HG03139 (cell line): ENCODE measurements around the gene CYTH2.

Source experiments
- ATAC-seq: cut with Tn5 transposase; IDR thresholded peaks from one replicate; pipeline ENCODE4 v1.9.1; 2021; ENCODE audit not compliant: unreplicated experiment

The CYTH2 gene

DNA sequence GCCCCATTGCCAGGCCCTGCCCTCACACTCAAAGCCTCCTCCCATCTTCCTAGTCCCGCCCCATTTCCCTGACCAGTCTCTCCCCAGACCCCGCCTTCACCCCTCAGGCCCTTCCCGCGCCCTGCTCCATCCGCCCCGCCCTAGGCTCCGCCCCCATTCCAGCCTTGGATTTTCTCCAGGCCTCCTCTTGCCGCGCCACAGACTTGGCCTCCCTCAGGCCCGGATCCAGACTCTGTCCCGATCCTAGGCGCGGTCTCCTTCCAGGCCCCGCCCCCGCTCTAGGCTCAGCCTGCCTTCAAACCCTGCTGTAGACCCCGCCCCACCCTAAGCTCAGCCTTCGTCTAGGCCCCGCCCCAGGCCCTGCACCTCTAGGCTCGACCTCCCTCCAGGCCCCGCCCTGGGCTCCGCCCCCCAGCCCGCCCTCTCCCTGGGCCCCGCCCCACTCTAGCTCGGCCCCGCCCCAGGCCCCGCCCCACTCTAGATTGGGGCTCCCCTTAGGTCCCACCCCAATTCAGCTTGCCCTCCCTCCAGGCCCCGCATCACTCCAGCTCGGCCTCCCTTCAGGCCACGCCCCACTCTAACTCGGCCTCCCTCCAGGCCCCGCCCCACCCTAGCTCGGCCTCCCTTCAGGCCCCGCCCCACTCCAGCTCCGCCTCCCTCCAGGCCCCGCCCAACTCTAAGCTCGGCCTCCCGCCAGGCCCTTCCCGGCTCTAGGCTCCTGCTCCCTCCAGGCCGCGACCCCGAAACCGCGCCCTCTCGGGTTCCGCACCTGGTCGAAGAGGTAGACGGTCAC, 24.0 kb downstream of the CYTH2 start:
- ATAC-seq, result peak; percentile 58

DNA sequence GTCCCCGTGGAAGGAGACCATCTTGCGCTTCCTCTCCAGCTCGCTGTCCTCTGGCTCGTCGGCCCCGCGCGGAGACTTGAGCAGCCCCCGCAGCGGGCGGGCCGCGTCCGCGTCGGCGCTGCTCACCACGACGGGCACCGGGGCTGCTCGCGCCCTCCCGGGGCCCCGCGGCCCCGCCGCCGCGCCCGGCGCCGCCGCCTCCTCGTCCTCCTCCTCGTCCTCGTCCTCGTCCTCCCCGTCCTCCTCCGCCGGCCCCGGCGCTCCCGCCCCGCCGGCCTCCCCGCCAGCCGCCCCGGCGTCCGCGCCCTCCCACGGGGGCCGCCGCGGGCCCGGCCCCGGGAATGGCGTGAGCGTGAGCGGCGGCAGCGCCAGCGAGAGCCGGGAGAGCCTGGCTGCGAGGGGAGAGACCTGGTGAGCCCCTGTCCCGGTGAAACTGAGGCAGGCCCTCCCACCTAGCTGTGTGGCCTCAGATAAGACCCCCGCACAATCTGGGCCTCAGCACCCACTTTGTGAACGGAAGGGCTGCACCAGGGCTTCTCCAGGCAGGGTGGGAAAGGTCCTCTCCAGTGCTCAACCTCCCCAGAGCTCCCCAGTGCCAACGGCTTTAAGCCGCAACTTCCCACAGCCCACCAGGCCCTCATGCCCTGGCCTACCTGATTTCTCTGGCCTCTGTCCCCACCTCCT, 24.7 kb downstream of the CYTH2 start:
- no peak for ATAC-seq

DNA sequence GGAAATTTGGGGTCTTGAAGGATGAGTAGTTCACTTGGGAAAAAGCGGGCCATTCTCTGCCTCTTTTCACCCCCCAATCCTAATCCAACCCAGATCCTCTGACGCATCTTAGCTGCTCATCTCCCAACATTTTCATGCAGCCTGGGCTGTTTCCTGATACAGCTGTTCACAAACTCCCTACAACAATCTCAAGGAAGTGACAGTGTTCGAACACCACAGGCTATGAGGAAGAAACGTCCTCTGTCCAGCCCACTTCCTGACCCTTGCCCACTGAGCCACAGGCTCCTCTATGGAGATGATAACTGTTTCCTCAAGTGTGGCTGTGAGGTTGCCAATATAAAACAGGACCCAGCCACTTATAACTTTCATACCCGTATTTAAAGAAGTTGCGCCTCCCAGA, 26.2 kb downstream of the CYTH2 start:
- no peak for ATAC-seq

DNA sequence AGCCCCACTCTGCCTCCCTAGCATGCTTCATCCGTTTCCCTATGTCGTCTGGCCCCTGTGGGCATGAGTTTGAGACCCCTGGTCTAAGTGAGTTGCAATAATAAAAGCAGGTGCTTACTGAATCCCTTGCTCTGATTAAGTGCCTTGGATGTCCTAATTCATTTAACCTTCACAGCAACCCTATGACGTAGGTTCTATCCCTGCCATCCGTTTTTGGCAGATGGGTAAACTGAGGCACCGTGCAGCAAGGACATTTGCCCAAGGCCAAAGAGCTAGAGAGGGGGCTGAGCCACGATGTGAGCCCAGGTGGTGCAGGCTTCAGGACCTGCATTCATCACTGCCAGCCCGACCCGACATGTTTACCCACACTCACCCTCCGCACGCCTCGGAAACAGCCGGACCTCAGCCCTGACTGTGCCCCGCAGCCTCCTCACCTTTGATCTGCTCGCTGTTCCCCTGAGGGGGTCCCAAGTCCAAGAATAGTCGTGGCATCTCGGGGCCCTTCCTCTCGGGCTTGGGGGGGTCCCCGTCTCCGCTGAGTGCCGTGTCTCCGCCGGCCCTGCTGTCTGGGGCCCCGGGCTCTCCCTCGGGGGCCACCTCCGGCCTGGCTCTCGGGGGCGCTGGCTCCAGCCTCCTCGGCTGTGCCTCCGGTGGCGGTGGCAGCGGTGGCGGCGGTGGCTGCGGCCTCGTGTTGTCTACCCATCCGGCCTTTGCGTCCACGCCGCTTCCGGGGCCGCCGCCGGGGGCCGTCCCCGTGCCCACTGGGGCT, 28.0 kb downstream of the CYTH2 start:
- ATAC-seq, result no peak

DNA sequence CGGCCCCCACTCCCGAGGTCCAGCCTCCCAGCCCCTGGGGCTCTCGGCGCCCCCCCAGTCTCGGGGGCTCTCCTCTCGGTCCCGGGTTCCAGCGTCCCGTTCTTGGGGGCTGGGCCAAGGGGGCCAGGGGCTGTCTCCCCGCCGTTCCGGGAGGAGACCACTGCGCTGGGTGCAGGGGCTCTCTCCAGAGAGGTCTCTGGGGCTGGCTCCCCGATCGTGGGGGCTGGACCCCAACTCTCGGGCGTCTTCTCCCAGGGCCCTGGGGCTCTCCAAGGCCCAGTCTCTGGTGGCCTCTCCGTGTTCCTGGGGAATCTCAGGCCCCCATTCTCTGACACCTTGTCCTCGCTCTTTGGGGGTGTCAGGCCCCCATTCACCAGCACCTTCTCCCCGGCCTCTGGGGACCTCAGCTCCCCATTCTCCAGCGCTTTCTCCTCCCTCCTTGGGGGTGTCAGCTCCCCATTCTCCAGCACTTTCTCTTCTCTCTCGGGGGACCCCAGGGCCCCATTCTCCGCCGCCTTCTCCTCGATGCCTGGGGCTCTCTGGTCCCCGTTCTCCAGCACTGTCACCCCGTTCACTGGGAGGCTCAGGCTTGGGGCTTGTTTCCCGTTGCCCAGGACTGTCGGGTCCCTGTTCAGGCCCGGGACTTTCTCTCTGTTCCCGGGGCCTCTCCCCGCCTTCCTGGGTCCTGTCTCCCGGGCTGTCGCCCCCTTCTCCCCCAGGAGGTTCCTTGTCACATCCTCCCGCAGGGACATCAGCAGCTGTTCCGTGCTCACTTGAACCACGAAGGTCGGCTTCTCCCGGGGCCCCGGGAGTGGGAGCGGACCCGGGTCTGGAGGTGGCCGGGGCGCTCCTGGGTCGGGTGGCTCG, 28.8 kb downstream of the CYTH2 start:
- no peak for ATAC-seq

DNA sequence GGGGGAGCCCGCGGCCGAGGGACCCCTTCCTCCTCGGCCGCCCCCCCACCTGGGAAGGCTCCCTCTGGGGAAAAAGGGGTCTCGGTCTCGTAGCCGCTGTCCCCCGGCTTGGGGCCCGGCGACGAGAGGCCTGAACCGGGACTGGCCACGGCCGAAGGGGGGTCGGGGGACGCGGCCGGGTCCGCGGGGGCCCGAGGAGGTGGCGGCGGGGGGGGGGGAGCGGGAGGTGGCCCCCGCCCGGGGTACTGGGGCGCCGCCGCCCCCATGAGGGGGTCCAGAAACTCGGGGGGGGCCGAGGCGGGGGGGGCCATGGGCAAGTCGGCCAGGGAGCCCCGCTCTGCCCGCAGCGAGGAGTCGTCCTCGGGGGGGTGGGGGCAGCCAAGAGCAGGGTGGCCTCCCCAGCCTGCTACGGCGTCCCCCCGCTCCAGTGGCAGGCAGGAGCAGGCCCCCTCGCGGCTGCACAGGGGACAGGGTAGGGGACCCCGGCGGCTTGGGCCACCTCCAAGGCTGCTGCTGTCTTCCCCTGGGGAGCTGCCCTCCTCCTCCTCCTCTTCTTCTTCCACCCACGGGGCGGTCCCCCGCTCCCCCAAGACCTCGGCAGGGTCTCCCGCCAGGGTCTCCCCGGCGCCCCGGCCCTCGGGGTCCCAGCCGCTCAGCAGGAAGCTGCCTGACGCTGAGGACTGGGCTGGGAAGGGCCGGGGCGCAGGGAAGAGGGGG, 29.6 kb downstream of the CYTH2 start:
- no peak for ATAC-seq

GRCh38 chr19:48499316-48500090, 30.3 kb downstream of the CYTH2 start:
- ATAC-seq, result no peak

DNA sequence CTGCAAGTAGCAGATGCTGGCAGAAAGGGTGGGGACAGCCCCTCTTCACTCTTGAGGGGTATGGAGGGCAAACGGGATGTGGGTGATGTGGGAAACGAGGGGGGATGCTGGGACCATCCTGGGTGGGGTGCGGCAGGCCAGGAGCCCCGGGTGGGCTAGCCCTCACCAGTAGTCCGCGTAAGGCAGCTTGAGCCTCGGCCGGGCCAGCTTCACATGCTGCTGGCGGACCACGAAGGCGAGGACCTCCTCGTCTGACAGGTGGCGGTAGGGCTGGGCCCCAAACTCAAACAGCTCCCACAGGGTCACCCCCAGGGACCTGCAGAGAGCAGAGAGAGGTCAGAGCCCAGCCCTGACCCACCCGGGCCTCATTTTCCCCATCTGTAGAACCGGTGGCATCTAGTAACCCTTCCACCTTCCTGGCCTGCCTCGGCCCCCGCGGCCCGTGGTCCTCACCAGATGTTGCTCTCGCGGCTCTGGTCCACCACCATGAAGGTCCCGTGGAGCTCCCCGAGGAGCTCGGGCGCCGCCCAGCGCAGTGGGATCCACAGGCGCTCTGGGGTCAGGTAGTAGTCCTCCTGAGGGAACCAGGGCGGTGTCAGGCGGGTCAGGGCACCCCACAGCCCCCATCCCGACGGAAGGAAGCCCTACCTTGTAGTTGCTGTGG, 31.8 kb downstream of the CYTH2 start:
- ATAC-seq, result no peak

DNA sequence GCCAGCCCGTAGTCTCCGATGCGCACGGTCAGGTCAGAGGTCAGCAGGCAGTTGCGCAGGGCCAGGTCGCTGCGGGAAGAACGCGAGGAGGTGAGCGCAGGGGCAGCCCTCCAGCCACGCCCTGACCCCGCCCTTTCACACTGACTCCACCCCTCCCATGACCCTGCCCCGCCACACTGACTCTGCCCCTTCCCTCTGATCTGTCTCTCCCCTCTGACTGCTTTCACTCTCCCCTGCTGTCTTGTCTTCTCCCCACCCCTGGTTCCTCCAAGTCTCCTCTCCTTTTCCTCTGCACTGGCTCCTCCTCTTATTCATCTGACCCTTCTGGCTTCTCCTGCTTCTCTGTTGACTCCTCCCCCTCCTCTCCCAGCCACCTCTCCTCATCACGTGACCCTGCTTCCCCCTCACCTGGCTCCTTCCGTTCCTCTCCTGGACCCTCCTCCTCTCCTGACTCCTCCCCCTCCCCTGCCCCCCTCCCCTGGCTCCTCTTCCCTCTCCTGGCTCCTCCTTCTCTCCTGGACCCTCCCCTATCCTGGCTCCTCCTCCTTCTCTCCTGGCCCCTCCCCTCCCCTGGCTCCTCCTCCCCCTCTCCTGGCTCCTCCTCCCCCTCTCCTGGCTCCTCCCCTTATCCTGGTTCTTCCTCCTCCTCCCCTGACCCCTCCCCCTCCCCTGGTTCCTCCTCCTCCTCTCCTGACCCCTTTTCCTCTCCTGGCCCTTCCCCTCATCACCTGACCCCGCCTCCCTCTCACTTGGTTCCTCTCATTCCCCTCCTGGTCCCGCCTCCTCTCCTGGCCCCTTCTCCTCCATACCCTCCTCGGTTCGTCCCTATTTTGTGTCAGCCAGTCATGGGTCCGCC, 32.6 kb downstream of the CYTH2 start:
- no peak for ATAC-seq

- no peak for ATAC-seq
Measured at GRCh38 chr19:48502350-48503018, 33.3 kb downstream of the CYTH2 start.

DNA sequence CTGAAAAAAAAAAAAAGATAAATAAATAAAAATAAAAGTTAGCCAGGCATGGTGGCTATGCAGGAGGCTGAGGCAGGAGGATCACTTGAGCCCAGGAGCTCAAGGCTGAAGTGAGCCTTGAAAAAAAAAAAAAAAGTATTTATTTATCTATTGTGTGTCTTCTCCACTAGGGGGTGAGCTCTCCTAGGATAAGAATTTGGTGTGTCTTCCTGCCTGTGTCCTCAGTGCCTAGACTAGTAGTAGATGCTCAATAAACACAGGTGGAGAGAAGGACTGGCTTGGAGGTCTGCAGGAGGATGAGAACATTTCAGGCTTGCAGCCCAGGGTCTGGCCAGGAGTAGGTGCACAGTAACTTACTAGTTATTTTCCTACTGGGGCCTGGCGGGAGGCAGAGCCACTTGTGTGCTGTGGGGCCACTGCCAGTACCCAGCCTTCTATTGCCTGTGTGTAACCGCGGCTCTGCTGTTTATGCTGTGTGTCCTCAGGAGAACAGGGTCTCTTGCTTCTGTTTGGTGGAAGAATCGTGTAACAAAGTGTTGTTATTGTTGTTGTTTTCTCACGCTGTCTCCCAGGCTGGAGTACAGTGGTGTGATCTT, 37.1 kb downstream of the CYTH2 start:
- ATAC-seq, result no peak

DNA sequence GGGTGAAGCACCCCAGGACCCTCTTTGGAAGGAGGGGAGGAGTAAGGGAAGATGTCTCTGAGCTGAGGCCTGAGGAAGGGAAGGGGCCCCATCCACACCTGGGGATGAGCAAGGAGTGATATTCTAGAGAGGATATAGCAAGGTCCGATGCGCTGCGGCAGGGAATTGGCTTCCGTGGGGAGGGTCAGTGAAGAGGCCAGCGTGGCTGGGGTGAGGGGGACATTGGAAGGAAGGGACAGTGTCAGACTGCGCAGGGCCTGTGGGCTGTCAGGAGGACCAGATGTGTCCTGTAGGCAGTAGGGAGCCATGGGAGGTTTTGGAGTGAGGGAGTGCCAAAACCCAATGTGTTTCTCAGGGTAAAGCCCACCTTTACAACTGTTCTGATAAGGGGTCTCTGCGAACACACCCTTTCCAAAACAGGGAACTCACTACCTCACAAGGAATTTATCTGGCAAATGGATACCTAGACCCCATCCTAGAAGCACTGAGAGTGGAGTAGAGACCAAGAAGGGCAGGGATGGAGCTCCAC, 38.8 kb downstream of the CYTH2 start:
- no peak for ATAC-seq

DNA sequence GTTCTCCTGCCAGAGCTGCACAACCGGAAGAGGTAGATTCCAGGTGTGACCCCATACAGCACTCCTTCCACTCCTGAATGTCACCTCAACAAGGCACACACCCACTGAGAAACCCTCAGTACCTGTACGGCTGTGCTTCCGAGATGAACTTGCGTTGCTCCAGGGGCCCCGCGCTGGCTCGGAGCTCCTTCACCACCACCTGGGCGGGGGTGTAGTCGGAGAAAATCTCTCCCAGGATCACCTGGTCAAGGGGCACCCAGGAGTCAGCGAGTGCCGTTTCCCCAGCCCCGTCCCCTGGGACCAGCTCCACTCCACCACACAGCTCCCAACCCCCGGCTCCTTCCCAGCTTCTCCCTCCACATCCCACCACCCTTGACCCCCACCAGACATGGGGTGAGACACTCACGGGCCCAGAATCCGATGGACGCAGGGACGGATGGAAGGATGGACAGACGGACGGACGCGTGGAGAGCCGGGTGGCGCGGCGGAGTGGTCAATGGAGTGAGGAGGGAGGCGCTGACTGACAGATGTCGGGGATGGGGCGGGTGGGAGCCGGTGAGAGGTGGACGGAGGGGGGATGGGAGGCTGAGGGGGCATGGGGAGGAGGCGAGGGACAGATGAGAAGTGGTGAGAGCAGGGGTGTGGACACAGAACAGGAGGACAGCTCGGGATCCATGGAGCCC, 39.7 kb downstream of the CYTH2 start:
- ATAC-seq, result no peak

DNA sequence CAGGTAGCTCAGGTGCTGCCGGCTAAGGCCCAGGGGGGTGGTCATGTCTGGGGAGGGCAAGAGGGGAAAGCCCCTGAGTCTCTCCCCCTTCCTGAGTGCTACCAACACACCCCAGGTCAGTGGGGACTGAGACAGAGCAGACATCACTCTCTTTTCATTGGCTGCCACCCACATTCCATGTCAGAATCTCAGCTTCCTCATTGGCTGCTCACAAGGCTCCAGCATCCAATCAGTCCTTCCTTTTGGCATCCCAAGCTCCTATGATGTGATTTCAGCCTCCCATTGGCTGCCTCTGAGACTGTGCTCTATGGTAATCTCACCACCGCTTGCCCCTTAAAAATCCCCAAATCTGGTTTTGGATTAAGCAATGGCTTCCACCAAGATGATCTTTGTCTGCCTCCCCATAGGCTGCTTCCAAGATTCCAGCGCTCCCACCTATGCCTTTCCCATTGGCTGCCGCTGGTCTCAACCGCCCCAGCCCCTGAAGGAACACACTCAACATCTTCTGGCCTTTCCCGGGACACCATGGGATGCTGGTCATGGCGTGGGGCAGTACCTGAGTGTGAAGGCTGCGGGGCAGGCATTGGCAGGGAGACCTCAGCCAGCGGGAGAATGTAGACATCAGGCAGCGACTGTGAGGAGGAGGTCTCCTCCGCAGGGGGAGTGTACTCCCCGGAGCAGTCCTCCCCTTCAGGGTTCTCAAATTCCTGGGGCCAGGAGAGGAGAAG, 40.5 kb downstream of the CYTH2 start:
- ATAC-seq, result no peak

- no peak for ATAC-seq
Measured at GRCh38 chr19:48510421-48511268, 41.5 kb downstream of the CYTH2 start.
